GM12875 (cell line): ENCODE results near the gene ZNF20.
A peak's percentile ranks its signal among the peaks of the same experiment; 100 is the strongest.

Experiments
- H3K4me3 ChIP-seq: one replicate; pipeline ENCODE4 v1.5.1; 2011; ENCODE audit warnings: low read depth, low read length, control low read depth
- TF ChIP-seq, protein P1 (sequence below): IDR thresholded peaks from 2 replicates; pipeline ENCODE4 v1.5.1; 2011; ENCODE audit warnings: low read depth, mild to moderate bottlenecking, control low read depth, inconsistent platforms, low read length, moderate library complexity, borderline replicate concordance; ENCODE audit not compliant: insufficient read depth

ZNF20 gene

DNA sequence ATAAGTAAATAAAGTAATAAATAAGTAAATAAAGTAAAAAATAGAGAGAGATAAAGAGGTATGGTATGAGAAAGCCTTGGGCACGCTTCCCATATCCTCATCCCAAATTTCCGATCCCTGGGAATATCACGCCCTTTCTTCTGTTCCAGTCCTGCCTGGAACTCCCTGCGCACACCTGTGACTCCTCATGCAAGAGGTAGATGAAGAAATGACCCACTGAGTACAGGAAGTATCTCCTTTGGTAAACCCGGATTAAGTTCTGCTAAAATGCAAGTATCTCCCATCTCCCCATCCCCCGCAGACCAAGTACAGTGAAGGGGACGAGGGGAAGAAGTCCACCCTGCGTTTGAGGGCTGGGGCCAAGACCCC lies 22.3 kb upstream of the ZNF20 start:
- TF ChIP-seq, protein P1, sequence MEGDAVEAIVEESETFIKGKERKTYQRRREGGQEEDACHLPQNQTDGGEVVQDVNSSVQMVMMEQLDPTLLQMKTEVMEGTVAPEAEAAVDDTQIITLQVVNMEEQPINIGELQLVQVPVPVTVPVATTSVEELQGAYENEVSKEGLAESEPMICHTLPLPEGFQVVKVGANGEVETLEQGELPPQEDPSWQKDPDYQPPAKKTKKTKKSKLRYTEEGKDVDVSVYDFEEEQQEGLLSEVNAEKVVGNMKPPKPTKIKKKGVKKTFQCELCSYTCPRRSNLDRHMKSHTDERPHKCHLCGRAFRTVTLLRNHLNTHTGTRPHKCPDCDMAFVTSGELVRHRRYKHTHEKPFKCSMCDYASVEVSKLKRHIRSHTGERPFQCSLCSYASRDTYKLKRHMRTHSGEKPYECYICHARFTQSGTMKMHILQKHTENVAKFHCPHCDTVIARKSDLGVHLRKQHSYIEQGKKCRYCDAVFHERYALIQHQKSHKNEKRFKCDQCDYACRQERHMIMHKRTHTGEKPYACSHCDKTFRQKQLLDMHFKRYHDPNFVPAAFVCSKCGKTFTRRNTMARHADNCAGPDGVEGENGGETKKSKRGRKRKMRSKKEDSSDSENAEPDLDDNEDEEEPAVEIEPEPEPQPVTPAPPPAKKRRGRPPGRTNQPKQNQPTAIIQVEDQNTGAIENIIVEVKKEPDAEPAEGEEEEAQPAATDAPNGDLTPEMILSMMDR, result no peak
- peak overlapping the region; percentile 68 for H3K4me3 ChIP-seq

- TF ChIP-seq, protein P1, result no peak
- H3K4me3 ChIP-seq, result no peak overlapping the region
Measured at GRCh38 chr19:12159773-12160414, 19.7 kb upstream of the ZNF20 start.

- TF ChIP-seq, protein P1, result no peak
- peak within 1 kb of the TSS; percentile 85 for H3K4me3 ChIP-seq
Measured at GRCh38 chr19:12156223-12157058, 16.3 kb upstream of the ZNF20 start, which contains the start of gene ZNF625. TSS of gene ZNF625 (minus strand) at chr19:12156734. CDS start at chr19:12156558, 176 bp downstream.

DNA sequence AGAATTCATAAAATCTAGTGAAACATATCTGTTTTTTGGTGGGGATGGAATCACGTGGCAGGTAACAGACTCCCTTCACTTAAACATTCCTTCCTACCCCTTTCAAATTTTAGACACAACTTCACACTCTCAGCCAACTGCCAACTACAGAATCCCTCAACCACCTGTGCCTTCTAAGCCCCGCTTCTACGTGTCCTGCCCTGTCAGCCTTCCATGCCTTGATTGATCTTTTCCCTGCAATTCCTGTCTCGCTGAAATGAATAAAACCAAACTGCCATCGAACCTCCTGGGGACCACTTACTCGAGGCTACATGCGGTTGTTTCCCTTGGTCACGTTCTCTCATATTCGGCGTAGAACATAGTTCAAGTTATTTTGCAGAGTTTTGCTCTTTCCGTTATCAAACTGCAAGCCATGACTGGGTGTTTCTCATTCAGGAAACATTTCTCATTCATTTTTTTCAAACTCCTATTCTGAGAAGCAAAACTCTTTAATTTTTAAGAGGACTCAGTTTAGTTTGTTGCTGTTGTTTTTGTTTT lies 15.2 kb upstream of the ZNF20 start:
- H3K4me3 ChIP-seq, result peak overlapping the region; percentile 85
- TF ChIP-seq, protein P1, result no peak

GRCh38 chr19:12145348-12145747 lies 5.2 kb upstream of the ZNF20 start:
- H3K4me3 ChIP-seq, result no peak overlapping the region
- TF ChIP-seq, protein P1, result no peak

DNA sequence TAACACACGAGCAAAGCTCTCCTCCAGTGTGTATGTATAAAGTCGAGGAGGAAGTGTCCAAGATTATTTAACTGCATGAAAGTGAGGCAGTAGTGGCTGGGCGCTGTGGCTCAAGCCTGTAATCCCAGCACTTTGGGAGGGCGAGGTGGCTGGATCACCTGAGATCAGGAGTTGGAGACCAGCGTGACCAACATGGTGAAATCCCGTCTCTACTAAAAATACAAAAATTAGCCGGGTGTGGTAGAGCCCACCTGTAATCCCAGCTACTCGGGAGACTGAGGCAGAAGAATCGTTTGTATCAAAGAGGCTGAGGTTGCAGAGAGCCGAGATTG lies 1.2 kb upstream of the ZNF20 start:
- TF ChIP-seq, protein P1, result no peak
- no peak overlapping the region for H3K4me3 ChIP-seq
